NCI-H2107 treated with DMSO at 0.1 percent for 48 hours (cell line): ENCODE measurements around the gene C14orf180.

Experiments used
- DNase-seq: peaks from one replicate; lab custom pipeline; 2025; ENCODE audit not compliant: unreplicated experiment; lab: John Stamatoyannopoulos, UW

C14orf180 gene

GRCh38 chr14:104560586-104560945, 19.0 kb upstream of the C14orf180 start:
- no peak for DNase-seq

- DNase-seq: no peak
These were observed 18.4 kb upstream of the C14orf180 start for GRCh38 chr14:104561124-104561557.

DNA sequence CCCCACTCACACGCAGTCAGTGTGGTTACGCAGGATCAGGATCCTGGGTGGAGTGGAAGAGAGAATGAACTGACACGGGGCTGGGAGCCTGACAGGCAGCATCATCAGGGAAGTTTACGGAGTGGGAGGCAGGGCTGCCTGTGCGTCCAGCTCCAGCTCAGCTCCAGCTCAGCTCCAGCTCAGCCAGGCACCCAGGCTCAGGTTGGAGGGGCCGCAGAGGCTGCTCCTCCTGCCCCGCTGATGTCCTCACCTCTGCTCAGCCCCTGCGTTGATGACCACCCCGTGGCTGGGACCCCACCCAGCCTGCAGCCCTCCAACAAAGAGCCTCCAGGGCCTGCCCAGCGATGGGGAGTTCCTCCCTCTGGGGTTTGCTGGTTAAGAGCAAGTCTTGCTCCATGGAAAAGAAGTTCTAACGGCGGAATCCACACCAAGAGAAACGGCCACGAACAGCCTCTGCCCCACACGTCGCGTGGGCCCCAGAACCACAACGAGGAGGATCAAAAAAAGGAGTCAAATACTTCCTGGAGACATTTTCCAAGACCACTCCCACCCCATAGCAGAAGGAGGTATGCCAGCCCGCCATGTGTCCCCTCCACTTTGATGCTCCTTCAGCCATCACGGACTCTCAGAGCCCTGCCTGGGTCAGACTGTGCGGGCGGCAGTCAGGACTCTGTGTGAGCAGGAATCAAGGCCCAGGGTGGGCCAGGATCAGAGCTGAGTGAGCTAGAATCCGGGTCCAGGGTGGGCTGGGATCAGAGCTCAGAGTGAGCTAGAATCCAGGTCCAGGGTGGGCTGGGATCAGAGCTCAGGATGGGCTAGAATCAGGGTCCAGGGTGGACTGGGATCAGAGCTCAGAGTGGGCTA, 17.7 kb upstream of the C14orf180 start:
- DNase-seq: no peak

DNA sequence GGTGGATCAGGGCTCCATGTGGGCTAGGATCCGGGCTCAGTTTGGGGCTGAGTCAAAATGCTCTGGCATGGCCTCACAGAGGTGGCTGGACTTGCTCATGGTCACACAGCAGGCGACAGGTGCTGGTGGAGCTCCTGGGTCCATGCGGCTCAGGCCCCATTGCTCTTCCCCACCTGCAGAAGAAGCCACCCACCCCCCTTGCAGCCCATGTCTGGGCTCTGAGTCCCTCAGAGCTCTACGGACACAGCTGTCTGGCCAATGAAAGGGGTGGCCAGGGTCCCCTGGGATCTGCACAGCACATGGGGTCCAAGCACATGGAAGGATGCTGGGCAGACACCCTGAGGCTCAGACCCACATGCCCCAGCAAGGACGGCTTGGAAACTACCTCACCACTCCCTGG, 17.0 kb upstream of the C14orf180 start:
- DNase-seq: no peak

DNA sequence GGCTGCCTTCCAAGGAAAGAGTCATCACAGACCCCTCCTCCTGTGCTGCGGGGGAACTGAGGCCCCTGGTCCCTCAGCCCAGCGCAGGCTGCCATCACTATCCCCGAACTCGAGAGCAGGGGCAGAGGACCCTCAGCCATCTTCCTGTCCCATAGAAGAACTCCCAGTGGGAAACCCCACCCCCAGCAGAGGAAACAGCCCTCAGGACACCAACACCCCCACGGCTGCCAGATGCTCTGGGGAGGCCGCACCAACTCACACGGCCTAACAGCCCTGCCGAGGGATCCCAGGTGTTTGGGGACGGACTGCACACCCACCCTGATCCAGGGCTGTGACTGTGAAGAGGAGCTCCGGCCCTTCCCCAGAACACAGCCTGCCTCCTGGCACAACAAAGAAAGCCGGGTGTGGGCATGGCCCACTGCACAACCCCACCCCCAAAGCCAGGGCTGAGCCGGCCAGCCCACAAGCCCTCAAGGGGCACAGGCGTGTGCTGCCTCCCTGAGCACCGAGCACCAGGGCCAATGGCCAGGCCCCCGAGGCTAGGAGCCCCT, 16.3 kb upstream of the C14orf180 start:
- DNase-seq: no peak

DNA sequence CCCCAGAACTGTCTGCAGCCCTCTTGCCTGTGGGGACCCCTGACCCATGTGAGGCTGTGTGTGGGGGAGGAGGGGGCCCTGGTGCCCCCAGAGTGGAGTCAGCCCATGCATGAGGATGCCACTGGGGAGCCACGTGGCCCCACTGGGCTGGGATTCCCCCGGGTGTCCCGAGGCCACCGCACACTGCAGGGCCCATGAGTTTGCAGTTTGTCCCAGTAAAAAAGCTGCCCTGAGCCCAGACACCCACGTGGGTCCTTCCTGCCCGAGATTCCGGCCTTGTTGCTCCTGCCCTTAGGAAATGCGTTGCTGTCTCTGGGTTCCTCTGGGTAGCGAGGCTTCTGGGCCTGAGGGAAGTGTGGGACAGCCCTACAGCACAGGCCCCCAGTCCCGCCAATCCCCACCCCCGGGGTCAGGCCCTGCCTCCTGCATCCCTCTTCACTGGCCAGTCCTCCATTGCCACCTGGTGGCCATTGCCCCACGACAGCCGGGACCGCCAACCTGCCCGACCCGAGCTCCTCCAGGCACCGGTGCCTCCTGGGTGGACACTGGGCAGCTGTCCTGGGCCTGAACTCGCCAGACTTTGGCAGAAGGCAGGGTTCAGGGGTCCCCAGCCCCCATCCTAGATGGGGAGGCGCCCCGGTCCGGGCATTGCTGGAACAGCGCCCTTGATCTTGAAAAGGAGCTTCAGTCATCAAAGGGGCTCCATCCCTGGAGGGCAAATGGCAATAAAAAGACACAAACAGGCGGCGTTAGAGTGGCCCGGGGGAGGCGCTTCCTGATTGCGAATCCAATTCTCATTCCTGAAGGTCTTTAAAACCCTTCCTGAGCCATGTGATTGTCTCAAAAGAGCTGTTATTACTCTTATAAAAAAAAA, 15.6 kb upstream of the C14orf180 start:
- no peak for DNase-seq

- no peak for DNase-seq
These were observed 14.6 kb upstream of the C14orf180 start for GRCh38 chr14:104564744-104565679.

GRCh38 chr14:104567141-104567956, 12.2 kb upstream of the C14orf180 start:
- no peak for DNase-seq

DNA sequence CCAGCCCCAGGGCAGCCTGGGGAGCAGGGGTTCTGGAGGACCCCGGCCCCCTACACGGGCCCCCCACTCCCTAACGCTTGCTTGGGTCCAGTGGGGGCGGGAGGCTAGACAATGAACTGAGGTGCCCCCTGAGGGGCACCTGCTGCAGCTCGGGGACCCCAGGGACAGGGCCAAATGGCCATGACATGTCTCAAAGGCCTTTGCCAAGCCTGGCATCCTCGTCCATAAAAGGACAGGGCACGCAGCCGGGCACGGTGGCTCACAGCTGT, 11.7 kb upstream of the C14orf180 start:
- no peak for DNase-seq

DNA sequence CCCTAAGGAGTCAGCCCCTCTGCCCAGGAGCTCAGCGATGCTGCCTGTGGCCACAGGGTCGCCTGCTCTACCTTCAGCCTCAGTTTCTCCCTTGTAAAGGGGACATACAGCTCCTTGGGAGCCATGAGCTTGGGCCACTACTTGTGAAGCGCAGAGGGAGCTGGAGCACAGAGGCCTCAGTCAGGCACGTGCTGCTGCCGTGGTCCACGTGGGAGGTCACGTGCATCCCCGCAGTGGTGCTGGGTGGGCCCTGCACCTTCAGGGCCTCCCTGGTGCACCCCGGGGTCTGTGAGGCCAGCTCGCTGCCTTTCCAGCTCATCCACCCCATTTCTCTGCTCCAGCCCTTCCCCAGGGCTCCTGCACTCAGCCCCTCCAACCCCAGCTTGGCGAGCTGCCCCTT, 10.9 kb upstream of the C14orf180 start:
- no peak for DNase-seq

DNA sequence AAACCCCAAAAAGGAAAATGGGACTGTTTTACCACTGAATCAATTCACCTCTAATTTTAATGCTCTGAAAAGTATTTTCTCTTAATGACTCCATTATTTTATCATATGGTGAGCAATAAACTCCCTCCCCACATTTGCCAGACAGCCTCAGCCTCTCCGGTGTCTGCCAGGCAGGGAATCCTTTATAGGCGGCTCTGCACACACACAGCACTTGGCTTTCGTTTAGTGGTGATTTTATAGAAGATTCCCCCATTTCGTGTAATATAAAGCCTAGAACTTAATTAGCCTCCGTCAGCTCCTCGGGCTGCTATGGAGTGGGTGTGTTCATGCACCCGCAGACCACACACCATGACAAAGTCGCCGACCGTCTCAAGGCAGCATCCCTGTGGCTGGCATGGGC, 10.1 kb upstream of the C14orf180 start:
- no peak for DNase-seq

GRCh38 chr14:104571246-104571645, 8.3 kb upstream of the C14orf180 start:
- DNase-seq: no peak

GRCh38 chr14:104572024-104572626, 7.4 kb upstream of the C14orf180 start:
- no peak for DNase-seq

GRCh38 chr14:104572668-104573067, 6.9 kb upstream of the C14orf180 start:
- no peak for DNase-seq

GRCh38 chr14:104573930-104574329, 5.6 kb upstream of the C14orf180 start:
- DNase-seq: no peak

DNA sequence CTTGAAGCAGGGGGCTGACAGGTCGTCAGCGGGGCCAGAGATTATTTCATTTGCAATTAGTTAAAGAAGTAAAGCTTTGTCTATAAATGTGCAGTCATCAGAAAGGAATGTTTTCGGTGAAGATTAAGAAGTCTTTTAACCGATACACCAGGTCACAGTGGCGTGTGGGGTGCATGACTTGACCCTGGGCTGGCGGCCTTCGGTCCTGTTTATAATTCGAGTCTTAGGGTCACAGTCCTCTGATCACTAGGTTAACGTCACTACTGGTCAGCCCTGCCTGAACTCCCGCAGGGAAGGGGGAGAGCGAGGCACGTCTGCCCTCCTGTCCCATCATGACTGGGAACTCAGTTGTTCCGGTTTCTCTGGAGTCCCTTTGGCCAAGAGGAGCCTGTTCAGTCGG, 5.0 kb upstream of the C14orf180 start:
- no peak for DNase-seq

DNA sequence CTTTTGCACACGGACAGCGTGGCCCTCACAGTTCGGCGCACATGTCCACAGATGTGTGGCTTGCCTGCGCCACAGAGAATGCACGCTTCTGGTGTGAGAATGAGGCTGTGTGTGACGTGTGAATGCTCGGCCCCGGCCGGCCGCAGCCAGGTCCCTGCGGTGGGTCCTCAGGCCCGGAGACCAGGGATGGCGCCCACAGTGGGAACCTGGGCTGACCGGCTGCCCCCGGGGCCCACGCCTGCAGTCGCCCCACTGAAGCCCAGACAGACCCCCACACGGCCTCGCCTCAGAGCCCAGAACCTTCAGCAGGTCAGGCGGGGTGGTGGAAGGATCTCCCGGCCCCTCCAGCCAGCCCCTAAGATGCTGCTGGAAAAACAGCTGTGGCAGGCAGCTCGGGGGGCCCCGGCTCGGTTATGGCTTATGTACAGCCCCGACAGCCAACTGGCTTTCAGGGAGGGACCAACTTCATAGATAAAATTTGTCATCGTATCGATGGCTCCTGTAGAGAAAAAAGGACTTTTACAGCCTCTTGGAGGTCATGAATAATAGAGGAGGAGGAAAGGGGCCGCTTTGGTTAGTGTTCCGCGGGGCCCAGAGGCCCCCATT, 4.5 kb upstream of the C14orf180 start:
- no peak for DNase-seq

DNA sequence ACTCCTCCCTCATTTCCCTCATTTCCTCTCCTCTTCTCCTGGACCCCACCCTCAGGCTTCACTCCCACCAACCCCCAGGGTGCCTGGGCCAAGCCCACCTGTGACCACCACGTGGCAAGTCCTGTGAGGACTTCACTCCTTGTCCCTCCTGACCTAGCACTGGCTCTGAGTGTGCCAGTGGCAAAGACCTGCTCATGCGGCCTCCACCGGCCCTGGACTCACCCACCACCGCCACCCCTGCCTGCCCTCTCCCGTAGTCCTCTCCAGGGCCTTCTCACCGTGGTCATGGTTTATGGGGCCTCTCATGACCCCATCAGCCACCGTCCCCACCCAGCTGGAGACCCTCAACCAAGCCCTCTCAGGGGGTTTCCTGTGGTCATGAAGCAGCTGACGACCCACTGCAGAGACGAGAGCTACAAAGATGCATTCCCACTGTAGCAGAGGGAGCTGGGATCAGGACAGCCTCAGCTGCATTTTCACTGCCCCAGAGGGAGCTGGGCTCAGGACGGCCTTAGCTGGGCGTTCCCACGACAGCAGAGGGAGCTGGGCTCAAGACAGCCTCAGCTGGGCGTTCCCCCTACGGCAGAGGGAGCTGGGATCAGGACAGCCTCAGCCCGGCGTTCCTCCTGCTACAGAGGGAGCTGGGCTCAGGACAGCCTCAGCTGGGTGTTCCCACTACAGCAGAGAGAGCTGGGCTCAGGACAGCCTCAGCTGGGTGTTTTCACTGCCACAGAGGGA, 3.2 kb upstream of the C14orf180 start:
- no peak for DNase-seq

- DNase-seq: no peak
These were observed 2.6 kb upstream of the C14orf180 start for GRCh38 chr14:104576970-104577332.
